Kidney tubule cell (primary cell): ENCODE results near the gene ITPRID2.

Experiments used
- DNase-seq: peaks from one replicate; pipeline ENCODE4 v3.0.0-alpha.2; 2018; ENCODE audit warnings: low spot score

The ITPRID2 gene

DNA sequence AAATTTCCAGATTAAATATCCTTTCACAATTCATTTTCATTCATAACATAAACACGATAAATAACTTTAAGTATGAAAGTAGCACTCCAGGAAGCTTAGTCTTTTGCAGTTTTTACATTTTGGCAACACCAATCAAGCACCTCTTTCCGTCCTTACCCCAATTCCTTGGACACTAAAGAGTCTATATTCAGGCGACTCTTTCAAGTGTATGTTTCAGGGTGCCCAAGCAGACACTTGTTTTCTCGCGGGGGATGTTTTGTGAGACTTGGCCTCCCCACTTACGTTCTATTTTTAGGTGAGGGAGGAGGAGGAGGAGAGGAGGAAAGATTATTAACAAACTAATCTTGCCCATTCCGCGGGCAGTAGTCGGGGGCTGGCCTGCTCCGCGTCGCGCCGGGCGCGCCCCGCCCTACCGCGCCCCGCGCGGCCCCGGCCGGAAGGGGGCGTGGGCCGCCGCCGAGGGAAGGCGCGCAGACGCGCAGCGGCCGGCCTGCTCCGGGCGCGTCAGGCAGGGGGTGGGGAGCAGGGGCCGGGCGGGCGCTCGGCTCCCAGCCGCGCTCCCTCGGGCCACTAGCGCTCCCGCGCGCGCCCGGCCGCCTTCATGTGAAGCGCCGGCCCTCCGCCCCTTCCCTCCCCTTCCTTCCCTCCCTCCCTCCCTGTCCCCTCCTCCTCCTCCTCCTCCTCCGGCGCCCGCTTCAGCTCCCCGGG lies at the start of gene ITPRID2:
Gene ITPRID2, plus strand, starts transcription at position 473 of the 708 bp plus-strand sequence. CDS start 337 bp downstream, outside the sequence.
- peak; percentile 91 for DNase-seq

DNA sequence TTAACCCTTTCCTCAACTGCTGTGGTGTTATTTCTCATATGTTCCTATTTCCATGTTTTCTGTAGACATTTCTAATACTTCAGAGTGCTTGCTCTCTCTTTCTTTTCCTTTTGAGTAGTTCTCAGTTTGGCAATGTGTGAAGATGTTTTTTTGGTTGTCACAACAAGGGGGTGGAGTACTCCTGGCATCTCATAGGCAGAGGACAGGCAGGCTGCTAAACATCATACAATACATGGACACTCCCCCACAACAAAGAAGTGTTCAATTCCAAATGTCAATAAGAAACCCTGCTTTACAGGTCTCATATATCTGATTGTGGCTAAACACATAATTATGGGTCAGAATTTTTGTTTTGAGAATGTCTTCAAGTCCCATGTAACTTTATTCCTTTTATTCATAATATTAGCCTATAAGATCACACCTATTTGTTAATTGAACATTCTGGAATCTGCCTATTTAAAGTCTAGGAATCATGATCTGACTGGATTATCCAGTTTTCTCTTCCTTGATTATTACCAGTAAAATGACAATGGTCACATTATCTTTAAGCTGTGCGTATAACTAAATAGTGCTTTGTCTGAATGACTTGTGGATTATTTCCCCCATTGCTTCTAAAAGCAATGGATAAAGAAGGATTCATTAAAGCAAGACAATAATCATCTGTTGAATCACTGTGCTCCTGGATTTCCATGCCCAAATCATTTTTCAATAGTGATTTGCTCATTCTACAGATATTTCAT lies 46.8 kb upstream of the ITPRID2 start:
- no peak for DNase-seq

DNA sequence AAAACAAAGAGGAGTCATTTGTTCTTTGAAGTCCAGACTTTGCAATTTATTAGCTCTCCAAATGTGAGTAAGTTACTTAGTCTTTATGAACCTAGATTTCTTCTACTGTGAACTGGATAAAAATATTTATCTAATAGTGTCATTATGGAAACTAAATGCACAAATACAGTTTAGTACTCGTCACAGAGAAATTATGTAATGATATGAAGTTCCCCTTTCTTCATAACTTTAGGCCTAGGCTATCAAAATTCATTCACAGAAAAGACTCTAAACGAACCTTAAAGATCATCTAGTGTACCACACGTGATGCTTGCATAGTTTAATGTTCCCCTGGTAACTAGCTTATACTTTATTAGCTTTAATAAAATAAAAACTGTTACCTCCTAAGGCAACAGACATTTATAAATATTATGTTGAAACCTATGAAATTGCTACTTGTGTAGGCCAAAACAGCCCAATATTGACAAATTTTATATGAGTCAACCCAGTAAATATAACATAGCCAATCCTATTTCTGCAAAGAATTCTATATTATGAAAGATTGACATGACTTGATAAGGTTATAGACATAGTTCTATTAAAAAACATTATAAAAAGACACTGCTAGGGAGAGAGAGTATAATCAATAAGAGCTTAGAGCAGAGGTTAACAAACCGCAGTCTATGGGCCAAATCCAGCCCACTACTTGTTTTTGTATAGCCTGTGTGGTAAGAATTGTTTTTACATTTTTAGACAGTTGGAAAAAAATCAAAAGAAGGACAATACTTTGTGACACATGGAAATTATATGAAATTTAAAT lies 44.9 kb upstream of the ITPRID2 start:
- DNase-seq: no peak

DNA sequence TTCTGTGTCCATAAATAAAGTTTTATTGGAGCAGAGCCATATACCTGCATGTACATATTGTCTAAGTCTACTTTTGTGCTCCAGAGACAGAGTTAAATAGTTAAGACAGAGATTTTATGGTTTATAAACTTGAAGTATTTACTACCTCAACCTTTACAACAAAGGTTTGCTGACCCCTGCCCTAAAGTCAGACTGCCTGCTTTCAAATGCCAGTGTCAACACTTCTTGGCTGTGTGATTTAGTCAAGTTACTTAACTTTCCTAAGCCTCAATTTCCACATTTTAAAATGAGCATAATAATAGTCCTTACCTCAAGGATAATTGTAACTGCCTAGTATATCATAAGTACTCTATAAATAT lies 44.4 kb upstream of the ITPRID2 start:
- no peak for DNase-seq

DNA sequence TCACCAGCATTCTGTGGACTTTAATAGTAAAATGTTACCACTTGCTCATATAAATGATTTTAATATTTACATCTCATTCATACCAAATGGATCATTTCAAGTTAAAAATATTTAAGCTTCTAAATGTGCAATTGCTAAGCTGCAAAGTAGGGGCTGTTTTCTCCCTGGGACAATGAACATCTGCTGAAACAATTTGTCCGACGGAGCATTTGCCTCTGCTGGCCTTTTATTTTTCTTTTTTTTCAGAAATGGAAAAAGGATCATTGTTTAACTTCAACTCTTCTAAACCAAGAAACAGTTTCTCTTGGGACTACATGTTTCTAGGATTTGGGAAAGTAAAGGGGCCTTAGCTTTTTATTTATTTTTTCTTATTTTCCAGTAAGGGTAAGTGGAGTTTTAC lies 43.8 kb upstream of the ITPRID2 start:
- DNase-seq: no peak

DNA sequence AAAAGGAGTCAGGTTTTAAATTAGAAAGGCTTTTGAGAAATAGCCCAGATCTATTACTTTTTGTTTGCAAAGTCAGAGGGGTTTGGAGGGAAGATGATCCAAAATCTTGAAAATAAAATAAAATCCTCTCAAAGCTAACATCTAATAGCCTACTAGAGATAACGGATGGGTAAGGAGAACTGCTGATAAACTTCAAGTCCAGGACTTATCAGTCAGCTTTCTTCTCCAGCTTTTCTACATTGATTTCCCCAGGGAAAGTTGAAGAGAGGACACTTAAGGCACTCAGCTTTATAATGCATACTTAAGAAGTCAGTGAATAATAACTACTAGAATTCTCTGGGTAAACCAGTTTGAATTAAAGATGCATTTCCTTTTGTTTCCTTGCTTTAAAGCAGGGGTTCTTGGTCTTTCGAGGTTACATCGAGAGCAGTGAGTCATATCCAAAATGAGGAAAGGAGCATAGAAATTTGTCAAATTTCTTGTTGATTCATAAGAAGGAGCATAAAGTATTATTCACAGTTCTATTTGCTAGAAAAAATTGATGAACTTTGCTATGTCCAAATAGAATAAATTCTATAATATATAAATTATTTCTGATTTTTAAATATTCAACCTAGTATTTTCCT lies 43.2 kb upstream of the ITPRID2 start:
- DNase-seq: no peak

DNA sequence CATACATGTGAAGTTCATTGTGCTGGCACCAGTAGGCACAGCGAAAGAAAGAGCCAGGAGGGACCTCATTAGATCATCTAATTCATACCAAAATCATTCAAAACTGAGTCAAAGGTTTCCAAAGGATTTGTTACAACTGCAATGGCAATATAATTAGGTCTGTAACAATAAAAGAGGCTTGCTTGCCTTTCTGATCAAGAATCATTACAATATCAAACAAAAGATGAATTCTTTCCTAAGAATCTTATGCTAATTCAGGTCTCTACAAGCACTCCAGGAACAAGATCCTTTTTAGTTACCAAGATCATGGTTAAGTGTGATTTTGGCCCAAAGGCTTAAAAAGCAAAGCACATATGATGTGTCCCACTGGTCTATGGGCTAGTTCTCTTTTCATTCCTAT lies 41.9 kb upstream of the ITPRID2 start:
- DNase-seq: no peak

DNA sequence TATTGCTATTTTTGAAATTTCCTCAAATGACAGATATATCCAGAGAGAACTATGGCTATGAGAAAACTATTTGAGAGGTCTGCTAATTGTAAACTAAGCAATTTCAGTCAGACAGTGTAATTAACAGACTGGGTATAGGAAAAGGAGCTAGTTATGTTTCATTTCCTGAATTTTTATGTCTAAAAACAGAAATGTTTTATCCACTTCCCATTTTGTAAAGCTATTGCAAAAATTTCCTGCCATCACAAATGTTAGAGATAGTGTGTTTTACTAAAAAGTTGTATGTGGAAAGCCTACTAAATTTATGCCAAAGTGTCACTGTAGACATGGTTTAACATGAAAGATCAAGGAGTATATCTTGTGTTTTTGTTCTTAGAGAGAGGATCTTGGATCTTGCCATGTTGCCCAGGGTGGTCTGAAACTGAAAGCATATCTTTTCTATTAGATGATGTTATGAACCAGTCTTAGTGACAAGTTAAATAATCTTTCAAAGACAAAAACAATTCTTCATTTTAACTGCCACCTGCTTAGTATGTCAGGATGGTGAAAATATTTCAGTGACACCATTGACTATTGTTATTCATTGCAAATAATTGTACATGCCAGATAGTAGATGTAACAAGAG lies 40.5 kb upstream of the ITPRID2 start:
- no peak for DNase-seq

DNA sequence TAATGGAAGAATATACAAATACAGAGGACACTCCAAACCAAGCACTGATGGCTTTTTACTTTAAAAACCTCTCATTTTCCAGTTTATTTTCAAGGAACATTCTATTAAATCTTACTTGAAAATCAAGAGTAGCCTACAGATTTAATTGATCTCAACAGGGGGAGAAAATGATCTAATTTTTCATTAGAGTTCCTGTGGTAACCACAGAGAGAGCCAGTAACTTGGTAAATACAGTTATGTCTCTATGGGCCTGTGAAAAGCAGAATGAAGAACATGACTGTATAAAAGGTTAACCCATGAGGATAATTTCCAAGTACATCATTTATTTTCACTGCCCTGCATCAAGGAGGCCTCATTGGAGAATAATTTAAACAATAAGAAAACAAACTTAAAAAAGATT lies 39.8 kb upstream of the ITPRID2 start:
- no peak for DNase-seq

DNA sequence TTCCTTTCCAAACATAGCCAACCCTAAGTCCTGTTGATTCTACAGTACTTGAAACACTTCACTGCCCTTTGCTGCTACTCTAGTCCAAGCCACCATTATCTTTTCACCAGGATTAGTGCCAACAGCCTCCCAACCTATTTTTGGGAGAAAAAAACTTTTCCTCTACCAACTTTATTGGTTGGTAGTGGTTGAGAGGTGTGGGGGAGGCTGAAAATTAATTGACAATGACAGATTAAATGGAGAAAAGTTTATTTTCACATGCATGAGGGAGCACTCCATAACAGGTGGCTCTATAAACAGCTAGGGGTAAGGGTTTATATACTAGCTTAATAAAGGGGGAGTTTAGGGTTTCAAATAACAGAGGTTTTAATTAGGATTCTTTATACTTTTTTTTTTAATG lies 37.8 kb upstream of the ITPRID2 start:
- DNase-seq: no peak

DNA sequence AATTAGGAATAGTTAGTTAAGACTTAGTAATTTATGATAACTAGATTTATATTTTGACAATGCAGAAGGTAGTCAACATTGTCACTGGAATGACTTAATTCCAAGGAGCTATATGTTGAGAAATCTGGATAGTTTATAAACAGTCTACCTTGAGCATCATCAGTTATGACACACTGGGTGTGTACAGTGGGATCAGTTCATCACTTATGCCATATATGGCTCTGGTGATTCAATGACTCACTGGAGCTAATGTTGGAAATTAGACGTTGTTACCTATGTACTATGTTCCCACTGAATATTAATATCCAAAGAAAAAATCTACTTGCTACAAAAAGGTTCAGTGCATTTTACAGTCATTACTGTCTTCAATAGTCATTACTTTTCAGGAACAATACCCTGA lies 34.0 kb upstream of the ITPRID2 start:
- DNase-seq: peak; percentile 9

DNA sequence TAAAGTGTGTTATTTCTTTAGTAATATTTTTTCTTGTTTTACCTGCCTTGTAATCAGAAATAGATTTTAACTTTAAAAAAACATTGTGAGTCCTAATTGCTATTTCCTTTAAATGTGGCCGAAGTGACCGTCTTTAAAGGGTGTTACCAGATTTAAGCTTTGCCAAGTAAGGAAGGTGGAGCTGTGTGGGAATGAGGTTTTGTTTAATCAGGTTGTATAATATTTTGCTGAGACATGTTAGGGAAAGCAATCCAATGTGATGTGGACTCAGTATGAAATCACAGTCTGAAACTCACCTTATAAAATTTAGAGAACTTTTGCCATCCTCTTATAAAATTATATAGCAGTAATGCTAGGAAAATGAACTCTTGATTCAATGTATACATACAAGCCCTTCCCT lies 32.9 kb upstream of the ITPRID2 start:
- DNase-seq: no peak

DNA sequence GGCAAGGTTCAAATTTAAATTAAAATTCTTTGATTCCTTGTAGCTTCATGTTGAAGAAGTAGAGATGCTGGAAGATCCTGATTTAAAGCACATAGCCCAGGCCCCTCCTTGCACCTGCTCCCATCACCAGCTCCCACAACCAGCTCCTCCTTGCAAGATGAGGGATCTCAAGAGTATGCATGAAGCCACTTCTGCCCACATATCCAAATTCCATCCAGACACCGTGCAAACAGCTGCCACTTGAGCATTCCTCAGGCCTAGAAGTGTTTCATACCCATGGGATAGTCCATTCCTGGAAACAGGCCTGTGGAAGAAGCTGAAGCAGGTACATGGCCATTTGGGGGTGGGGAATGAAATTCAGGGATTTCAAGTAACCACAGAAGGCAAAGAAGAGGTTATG lies 32.4 kb upstream of the ITPRID2 start:
- DNase-seq: no peak

DNA sequence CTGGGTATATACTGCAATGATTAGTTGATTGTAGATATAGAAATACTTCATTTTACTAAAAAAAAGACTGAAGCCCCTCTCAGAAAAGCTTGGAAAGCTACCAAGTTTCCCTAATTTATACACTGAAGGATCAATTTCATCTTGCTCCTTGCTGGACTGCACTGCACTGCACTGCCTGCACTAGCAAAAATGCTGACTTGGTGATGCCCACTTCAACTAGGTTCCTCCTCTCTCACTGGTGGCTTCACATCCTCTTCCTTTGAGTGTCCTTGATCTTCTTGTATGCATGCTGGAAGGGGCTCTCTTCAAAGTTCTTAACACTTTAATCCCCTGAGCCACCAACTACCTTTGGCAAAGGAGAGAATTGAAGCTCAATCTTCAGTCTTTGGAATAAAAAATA lies 31.7 kb upstream of the ITPRID2 start:
- no peak for DNase-seq

DNA sequence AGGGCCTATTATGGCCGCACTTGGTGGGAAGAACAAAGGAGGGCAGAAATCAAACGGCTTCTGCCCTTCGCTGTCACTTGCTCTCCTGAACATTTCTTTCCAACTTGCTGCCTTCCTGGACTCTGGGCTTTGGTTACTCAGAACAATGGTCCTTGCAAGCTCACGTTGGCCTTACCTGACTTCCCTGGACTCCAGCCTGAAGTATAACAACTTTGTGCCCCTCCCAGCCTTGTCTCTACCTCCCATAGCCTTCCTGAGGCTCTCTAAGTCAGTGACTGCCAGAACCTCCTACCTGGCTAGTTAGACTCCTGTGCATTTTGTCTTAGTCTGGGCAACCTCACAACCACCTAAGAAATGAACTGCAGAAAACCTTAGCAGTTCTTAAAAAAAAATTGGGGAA lies 30.2 kb upstream of the ITPRID2 start:
- DNase-seq: no peak

DNA sequence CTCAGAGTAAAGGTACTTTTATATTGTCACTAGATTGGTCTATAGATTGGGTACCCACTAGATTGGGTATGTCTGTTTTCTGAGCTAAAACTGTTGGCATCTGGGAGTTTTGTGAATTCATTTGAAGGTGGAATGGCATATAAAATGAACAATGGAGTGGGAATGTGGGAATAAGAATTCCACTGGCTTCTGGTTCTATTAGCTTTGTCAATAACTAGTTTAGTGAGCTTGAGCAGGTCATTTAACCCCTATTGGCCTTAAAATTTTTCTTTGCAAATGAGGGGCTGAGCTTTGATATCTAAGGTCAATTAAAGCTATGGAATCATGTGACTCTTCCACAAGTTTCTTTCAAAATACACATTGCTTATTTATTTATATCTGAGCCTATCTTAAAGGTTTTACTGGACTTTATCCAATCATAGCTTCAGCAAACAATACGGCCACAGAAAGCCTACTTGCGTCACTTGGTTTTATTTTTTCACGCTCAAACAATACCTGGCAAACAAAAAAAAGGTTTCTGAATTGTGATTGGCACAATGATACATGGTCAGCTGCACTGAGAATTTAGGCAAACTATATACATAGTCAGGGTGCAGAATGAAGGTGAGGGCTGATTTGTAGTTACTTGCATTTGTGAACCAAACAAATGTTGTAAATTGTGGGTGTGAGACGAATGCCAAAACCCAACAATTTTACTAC lies 28.8 kb upstream of the ITPRID2 start:
- DNase-seq: no peak

DNA sequence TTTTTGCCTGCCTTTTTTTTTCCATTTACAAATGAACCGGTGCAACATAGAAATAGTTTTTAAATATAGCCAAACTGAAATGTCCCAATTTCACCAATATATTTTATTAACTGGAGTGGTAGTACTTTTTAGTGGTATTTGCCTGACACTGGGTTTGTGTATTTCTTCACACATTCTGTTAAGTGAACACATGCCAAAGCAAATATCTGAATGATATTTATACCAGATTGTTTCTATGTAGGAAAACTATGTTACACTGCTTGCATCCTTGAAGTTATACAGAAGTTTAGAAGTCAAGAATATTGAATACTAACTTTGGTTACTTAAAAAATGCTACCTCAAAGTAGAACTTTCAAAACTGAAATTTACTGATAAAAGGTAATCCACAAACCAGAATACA lies 19.4 kb upstream of the ITPRID2 start:
- no peak for DNase-seq

DNA sequence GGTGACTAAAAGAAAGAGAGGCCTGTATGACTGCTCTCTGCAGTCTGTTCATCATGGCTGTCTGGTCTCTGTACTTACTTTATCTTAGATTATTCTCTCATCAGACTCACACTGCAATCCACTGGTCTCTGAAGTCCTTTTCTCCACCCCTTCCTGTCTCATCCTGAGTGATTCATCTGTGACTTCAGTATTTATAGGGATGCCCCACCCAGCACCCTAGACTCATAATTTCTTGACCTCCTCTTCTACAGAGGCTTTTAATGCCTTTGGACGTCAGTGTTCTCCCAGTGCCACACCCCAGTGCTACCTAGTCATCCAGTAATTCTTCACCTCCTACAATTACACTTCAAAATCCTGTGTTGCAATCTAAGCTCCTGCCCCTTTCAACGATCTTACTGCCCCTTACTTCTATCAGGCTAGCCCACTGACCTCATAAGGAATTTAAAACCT lies 14.9 kb upstream of the ITPRID2 start:
- DNase-seq: peak; percentile 83

DNA sequence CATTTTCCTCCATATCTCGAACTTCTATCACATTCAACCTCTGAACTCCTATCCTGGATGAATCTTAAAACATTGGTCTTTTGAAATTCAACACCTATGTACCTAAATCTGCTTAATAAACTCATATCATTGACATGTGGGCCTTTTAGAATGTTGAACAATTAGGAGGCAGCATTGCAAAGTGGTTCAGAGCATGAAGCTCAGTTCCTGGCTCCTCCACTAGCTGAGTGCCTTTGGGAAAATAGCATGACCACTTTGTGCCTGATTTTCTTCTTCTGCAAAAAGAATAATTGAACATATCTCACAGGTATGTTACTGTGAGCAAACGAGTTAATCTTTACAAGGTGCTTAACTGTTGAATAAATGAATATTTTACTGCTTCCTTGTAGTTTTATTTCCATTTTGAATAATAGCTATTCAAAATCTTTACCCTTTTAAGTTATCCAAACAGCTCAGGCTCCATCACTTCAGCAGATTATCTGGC lies 14.3 kb upstream of the ITPRID2 start:
- DNase-seq: peak; percentile 32

DNA sequence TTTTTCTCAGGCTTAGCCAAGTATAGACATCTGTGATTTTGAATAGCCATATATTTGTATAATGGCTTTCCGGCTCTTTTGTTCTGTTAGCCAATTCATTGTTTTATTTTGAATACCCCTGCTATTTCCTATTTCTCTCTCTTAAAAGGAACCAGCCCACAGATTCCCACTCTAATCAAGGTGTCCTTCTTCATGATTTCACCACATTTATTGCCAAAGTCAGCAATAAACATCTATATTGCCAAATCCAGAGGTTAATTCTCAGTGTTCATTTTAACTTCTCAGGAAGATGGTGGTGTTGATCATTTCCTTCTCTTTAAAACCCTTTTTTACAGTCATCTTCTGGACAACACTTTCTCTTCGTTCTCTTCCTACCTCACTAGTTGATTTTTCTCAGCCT lies 13.1 kb upstream of the ITPRID2 start:
- no peak for DNase-seq

DNA sequence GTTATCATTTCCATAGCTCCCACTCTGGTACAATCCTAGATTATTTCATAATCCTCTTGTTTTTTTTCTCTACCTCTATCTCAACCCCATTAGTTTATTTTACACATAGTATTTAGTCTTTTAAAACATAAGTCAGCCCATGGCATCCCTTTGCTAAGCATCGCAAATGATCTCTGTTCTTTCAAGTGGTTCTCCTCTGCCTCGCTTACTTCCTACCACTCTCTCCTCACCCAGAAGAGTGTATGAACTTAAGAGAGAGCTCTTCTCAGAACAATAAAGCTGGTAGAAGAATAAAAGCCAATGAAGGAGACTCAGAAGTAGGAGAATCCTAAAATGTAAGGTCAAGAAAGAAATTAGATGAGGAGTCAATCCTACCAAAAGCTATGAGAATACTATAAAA lies 12.2 kb upstream of the ITPRID2 start:
- no peak for DNase-seq
